Stimulated activated CD4-positive, alpha-beta T cell treated with anti-CD3 and anti-CD28 coated beads, TNF-alpha, amount 100 ng/mL, for 48 hours (primary cell): ENCODE measurements around the gene ALDH9A1.
"Not testable (repeated sequence)": the region's sequence is repeated elsewhere in the genome, so short reads cannot be mapped to it uniquely, and the experiment has no call there.

Experiments used
- DNase-seq, 3 donors: peaks; one replicate each; pipeline ENCODE4 v3.0.0-alpha.2; 2020; ENCODE audit warnings: low read depth in 3 of 3

ALDH9A1 gene

GRCh38 chr1:165686971-165687433 is 11.4 kb downstream of the ALDH9A1 start:
- DNase-seq = no peak

GRCh38 chr1:165686121-165686970 is 12.0 kb downstream of the ALDH9A1 start:
- DNase-seq = no peak

- no peak for DNase-seq
Measured at GRCh38 chr1:165683848-165684485, 14.4 kb downstream of the ALDH9A1 start.

GRCh38 chr1:165680773-165681172 is 17.6 kb downstream of the ALDH9A1 start:
- not testable (repeated sequence) for DNase-seq

- no peak for DNase-seq
Measured at GRCh38 chr1:165680303-165680702, 18.1 kb downstream of the ALDH9A1 start.

- DNase-seq = no peak
Measured at GRCh38 chr1:165679282-165680036, 18.9 kb downstream of the ALDH9A1 start.

GRCh38 chr1:165678509-165678908 is 19.9 kb downstream of the ALDH9A1 start:
- no peak for DNase-seq

- DNase-seq = no peak
Measured at GRCh38 chr1:165675794-165676193, 22.6 kb downstream of the ALDH9A1 start.

- DNase-seq = no peak
Measured at GRCh38 chr1:165674599-165674998, 23.8 kb downstream of the ALDH9A1 start.

GRCh38 chr1:165671526-165671925 is 26.8 kb downstream of the ALDH9A1 start:
- no peak for DNase-seq

- no peak for DNase-seq
Measured at GRCh38 chr1:165668184-165668583, 30.2 kb downstream of the ALDH9A1 start.

- DNase-seq = no peak
Measured at GRCh38 chr1:165666152-165666825, 32.1 kb downstream of the ALDH9A1 start.

GRCh38 chr1:165662186-165662585 is 36.2 kb downstream of the ALDH9A1 start:
- DNase-seq = no peak

- no peak for DNase-seq
Measured at GRCh38 chr1:165661703-165662102, 36.7 kb downstream of the ALDH9A1 start.

- DNase-seq = no peak
Measured at GRCh38 chr1:165659581-165659895, 38.8 kb downstream of the ALDH9A1 start.

GRCh38 chr1:165658766-165659580 is 39.4 kb downstream of the ALDH9A1 start:
- not testable (repeated sequence) for DNase-seq

- DNase-seq = no peak
Measured at GRCh38 chr1:165650981-165651625, 47.3 kb downstream of the ALDH9A1 start.

- DNase-seq = no peak
Measured at GRCh38 chr1:165648919-165649572, 49.3 kb downstream of the ALDH9A1 start.

GRCh38 chr1:165647970-165648369 is 50.4 kb downstream of the ALDH9A1 start:
- DNase-seq = no peak

- no peak for DNase-seq
Measured at GRCh38 chr1:165647517-165647916, 50.8 kb downstream of the ALDH9A1 start.
